GM12873 (cell line): ENCODE measurements around the gene KCNJ11.

ENCODE experiments used
- CTCF ChIP-seq: IDR thresholded peaks from 2 replicates; pipeline ENCODE4 v1.5.1; 2012; ENCODE audit warnings: low read depth, mild to moderate bottlenecking, moderate library complexity, low read length, control low read depth; ENCODE audit not compliant: insufficient read depth; ENCODE audit errors: missing control alignments

The KCNJ11 gene

GRCh38 chr11:17414317-17414737 lies 25.9 kb upstream of the KCNJ11 start:
- TF ChIP-seq CTCF, result no peak

- no peak for TF ChIP-seq CTCF
These were observed 25.2 kb upstream of the KCNJ11 start for GRCh38 chr11:17413414-17414316.

- TF ChIP-seq CTCF, result no peak
These were observed 24.2 kb upstream of the KCNJ11 start for GRCh38 chr11:17412488-17413180.

GRCh38 chr11:17411418-17411817 lies 23.0 kb upstream of the KCNJ11 start:
- no peak for TF ChIP-seq CTCF

GRCh38 chr11:17410606-17411379 lies 22.3 kb upstream of the KCNJ11 start:
- no peak for TF ChIP-seq CTCF

GRCh38 chr11:17408641-17409040 lies 20.2 kb upstream of the KCNJ11 start:
- no peak for TF ChIP-seq CTCF

GRCh38 chr11:17408026-17408425 lies 19.6 kb upstream of the KCNJ11 start:
- TF ChIP-seq CTCF, result no peak
